ENCODE data around the gene ZYG11A. TPM values are rescaled to one million over a fixed set of nuclear protein-coding genes. Genes with fewer than 3 reads are reported as not detected.

ZYG11A gene
- total RNA-seq, 4 donors from 2014 or later: not detected

- 64% methylated on average over 10 of the region's 10 CpGs; no CpG with 5 or more reads in 1 of the 2 donors for WGBS, 2 donors (ENCODE audit: low coverage in 1 of 2)
- ATAC-seq: no peak
- H3K27ac ChIP-seq: no peak overlapping the region
Observed at GRCh38 chr1:52944566-52944965, 102.0 kb downstream of the ZYG11A start.

More at GRCh38 chr1:52944566-52944965, 102.0 kb downstream of the ZYG11A start:
- Histone ChIP-seq H3K4me3 (no peak overlapping the region), H3K4me1 (peaks cover 0 to 5% (median 0%) of the 10 kb centered on the region in 3 donors), H3K27me3 (no peaks in the 10 kb centered on the region), H3K36me3 (peaks cover 0 to 32% of the 10 kb centered on the region in 2 donors), H3K9me3 (no peaks in the 10 kb centered on the region)
- TF ChIP-seq EP300 (IDR thresholded peaks at IDR 0.05) (no peak), POLR2AphosphoS5 (IDR thresholded peaks at IDR 0.05) (no peak), CTCF (IDR thresholded peaks at IDR 0.05) (no peak), POLR2A (IDR thresholded peaks at IDR 0.05) (no peak)

Small RNAs within 50 kb of the gene (small RNA-seq; reads per million reads assigned to genes)
- gene AC099677.1: 0 reads per million in 4 donors
- 0 reads per million in 4 donors for gene AC099677.2
- gene MIR1273F: 0 reads per million in 4 donors
- 0 reads per million in 4 donors for gene MIR1273G
- 0 reads per million in 4 donors for gene MIR5095
- gene RNU6-969P: 0 reads per million in 4 donors

Other genes with a start within 250 kb of the ZYG11A start
- gene GPX7, start 240.4 kb upstream of the ZYG11A start, total RNA-seq: 10 to 100 TPM; 13.0 to 22.5 (median 16.2) TPM
- not detected for gene SHISAL2A, start 209.6 kb upstream of the ZYG11A start, total RNA-seq
- gene COA7, start 144.4 kb upstream of the ZYG11A start, total RNA-seq: 1 to 10 TPM; 7.7 to 9.6 (median 9.0) TPM
- 10 to 100 TPM; 48.3 to 67.2 (median 59.7) TPM for gene ZYG11B, start 116.3 kb upstream of the ZYG11A start, total RNA-seq
- 100 to 1,000 TPM in 2 of 4 donors, 10 to 100 TPM in 2; 44.4 to 172 (median 82.5) TPM for gene ECHDC2, start 79.0 kb downstream of the ZYG11A start, total RNA-seq
- 100 to 1,000 TPM in 3 of 4 donors, 10 to 100 TPM in 1; 92.4 to 125 (median 120) TPM for gene SCP2, start 84.5 kb downstream of the ZYG11A start, total RNA-seq
- gene PODN, start 219.5 kb downstream of the ZYG11A start, total RNA-seq: 100 to 1,000 TPM in 3 of 4 donors, 10 to 100 TPM in 1; 60.4 to 170 (median 125) TPM